D721Med (cell line): Measurements from ENCODE around the gene BLTP2.
A peak's percentile ranks its signal among the peaks of the same experiment; 100 is the strongest.

Source experiments
- DNase-seq: peaks from one replicate; pipeline ENCODE4 v3.0.0; 2011; ENCODE audit warnings: low spot score; ENCODE audit not compliant: insufficient read length
- FAIRE-seq: peaks from 2 replicates; lab custom pipeline; 2011; peaks lifted over from hg19 to GRCh38; lab: Jason Lieb, UNC
- TF ChIP-seq, protein P1 (sequence below): IDR thresholded peaks from 2 replicates; pipeline ENCODE4 v1.5.1; 2012; ENCODE audit warnings: mild to moderate bottlenecking, control low read depth; ENCODE audit not compliant: insufficient read depth; ENCODE audit errors: missing control alignments

BLTP2 gene

DNA sequence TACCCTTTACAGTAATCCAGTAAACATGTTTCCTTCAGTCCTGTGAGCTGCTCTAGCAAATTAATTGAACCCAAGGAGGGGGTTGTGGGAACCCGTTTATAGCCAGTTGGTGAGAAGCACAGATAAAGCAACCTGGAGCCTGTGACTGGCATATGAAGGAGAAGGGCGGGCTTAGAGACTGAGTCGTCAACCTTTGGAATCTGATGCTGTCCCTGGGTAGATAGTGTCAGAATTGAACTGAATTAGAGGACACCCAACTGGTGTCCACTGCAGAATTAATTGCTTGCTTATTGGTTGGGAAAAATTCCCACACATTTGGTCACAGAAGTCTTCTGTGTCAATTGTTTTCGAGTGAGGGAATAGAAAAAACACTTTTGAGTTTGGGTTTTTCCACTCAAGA, 18.1 kb downstream of the BLTP2 start:
- DNase-seq (no peak), FAIRE-seq (no peak)
- TF ChIP-seq, protein P1, sequence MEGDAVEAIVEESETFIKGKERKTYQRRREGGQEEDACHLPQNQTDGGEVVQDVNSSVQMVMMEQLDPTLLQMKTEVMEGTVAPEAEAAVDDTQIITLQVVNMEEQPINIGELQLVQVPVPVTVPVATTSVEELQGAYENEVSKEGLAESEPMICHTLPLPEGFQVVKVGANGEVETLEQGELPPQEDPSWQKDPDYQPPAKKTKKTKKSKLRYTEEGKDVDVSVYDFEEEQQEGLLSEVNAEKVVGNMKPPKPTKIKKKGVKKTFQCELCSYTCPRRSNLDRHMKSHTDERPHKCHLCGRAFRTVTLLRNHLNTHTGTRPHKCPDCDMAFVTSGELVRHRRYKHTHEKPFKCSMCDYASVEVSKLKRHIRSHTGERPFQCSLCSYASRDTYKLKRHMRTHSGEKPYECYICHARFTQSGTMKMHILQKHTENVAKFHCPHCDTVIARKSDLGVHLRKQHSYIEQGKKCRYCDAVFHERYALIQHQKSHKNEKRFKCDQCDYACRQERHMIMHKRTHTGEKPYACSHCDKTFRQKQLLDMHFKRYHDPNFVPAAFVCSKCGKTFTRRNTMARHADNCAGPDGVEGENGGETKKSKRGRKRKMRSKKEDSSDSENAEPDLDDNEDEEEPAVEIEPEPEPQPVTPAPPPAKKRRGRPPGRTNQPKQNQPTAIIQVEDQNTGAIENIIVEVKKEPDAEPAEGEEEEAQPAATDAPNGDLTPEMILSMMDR, result no peak

DNA sequence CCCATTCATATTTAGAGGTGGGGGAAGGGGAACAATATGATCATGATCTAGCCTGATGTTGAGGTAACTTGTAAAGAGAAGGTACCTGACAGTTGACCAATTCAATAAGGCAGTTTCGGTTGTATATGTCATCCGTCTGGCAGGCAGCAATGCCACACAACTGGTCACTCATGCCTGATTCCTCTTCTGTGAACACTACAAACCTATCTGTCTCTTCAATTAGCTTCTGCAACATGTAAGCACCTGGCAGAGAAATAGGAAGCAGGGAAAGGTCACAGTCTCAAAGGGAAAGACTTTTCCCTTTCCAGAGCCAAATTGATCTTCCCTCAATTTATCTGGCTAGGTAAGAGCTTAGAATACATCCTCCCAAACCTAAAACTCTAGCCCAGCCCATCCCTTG, 20.8 kb downstream of the BLTP2 start:
- TF ChIP-seq, protein P1, result no peak
- FAIRE-seq, result no peak
- no peak for DNase-seq

DNA sequence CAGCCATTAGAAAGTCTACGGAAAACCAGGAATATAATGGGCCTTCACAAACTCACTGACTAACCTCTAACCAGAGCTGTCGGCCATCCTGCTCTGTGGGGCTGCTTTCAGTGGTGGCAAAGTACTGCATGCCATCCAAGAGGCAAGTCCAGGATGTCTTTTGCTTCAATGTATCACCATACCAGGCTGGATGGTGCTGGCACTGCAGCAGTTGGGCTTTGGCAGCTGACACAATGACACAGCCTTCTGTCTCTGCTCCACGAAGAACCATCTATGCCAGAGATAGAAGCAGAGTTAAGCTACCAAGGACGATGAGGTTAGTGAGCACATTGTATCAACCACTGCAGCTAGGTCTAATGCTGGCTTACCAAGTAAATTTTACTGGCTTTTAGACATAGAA, 21.3 kb downstream of the BLTP2 start:
- FAIRE-seq, result no peak
- TF ChIP-seq, protein P1, result no peak
- no peak for DNase-seq

DNA sequence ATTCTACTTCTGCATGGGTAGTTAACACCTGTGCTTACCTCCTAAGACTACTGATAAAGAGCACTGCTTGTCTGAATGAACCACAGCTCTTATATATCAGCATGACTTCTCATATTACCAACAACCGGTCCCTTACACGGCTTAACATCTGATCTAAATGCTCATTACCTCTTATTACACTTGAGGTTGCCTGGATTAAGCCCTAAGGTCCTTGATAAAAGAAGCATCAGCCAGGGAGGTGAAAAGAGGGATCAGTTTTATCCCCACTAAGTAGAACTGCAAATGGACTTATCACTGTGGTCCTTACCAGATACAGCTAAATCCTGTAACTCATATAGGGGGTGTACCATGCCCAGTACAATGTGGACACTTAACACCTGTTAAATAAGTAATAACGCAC, 22.8 kb downstream of the BLTP2 start:
- TF ChIP-seq, protein P1, result no peak
- FAIRE-seq (peak; percentile 93), DNase-seq (peak; percentile 77)

DNA sequence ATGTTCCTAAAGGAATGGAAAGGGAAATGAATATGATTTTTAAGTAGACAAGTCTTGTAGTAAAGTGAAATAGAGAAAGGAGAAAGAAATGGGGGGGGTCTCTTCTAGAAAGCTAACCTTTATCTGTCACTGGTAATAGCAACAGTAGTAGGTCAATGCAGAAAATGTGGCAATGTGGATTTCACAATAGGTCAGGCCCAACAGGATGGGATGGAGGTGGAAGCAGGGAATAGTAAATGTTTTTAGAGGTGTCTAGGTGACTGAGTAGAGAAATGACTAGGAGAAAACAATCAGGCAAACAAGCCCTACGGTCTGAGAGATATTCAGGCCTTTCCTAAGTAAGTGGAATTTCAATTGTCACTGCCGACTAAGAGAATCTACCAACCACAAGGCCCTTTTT, 24.9 kb downstream of the BLTP2 start:
- TF ChIP-seq, protein P1, result no peak
- no peak for DNase-seq
- FAIRE-seq, result no peak

DNA sequence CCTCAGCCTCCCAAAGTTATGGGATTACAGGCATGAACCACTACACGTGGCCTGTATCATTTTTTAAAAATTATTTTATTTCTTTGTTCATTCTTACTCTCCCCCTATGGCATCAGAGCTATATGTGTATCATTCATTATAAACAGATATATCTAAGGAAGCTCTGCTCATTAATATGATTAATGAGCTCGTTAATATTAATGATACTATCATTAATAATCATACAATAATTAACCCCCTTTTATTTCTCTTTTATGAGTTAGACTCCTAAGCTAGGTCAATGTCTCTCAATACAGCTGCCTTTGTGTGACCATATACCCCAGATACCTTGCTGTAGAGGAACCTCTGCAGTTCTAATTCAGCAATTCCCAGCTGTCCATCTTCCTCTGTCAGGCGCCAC, 26.5 kb downstream of the BLTP2 start:
- DNase-seq (no peak), FAIRE-seq (no peak)

DNA sequence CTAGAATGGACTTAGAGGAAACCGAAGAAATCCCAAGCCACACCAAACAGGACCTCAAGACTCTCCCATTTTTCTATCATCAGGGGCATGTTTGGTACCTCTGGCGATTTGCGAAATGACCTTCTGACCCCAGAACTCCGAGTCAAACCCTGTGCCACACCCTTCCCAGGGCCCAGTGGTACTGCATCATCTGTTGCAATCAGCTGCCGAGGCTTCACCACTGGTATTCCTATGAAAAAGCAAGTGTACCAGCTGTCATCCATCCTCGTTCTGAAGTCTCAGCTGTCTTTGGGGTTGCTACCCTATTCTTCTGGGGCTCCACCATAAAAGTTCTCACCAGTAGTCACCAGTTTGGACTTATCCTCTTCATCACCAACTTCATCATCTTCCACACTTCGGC, 28.7 kb downstream of the BLTP2 start:
- TF ChIP-seq, protein P1, result no peak
- no peak for DNase-seq
- FAIRE-seq, result no peak

More for the DNA sequence above, 26.5 kb downstream of the BLTP2 start:
- TF ChIP-seq, protein P1, result no peak
